Fibroblast of lung (primary cell): Measurements from ENCODE around the gene CPA5. TPM values are rescaled to one million over a fixed set of nuclear protein-coding genes. Genes with fewer than 3 reads are reported as not detected.

Experiments
- DNase-seq, 2 donors: peaks; one replicate each; pipeline versions ENCODE4 v3.0.0 to v3.0.0-alpha.2; 2010; ENCODE audit warnings: low read depth in 2 of 2
- H2AFZ ChIP-seq: 2 replicates; pipeline ENCODE4 v1.5.1; 2012; ENCODE audit warnings: low read length, control low read depth, inconsistent platforms
- H3K27ac ChIP-seq: 2 replicates; pipeline ENCODE4 v1.5.1; 2011; ENCODE audit warnings: low read length, control low read depth; ENCODE audit not compliant: insufficient read depth
- H3K27me3 ChIP-seq: 2 replicates; pipeline ENCODE4 v1.5.1; 2011; ENCODE audit warnings: mild to moderate bottlenecking, low read length; ENCODE audit not compliant: control insufficient read depth, insufficient read depth
- H3K36me3 ChIP-seq: 2 replicates; pipeline ENCODE4 v1.5.1; 2011; ENCODE audit warnings: low read length; ENCODE audit not compliant: control insufficient read depth, insufficient read depth
- H3K4me1 ChIP-seq: 2 replicates; pipeline ENCODE4 v1.5.1; 2011; ENCODE audit warnings: low read length; ENCODE audit not compliant: control insufficient read depth, insufficient read depth; ENCODE audit errors: extremely low read depth
- H3K4me2 ChIP-seq: 2 replicates; pipeline ENCODE4 v1.5.1; 2011; ENCODE audit warnings: low read length, control low read depth; ENCODE audit not compliant: insufficient read depth; ENCODE audit errors: extremely low read depth
- H3K4me3 ChIP-seq, 4 experiments: fragments of 200-600 bp in 1 of 4; sonication (generic) in 1 of 4; replicated peaks in 1 of 4; 2 replicates each; pipeline ENCODE4 v1.5.1; 2011 to 2016; ENCODE audit warnings: low read length in 4 of 4, low read depth in 3 of 4, mild to moderate bottlenecking in 3 of 4, control low read depth in 2 of 4, inconsistent platforms in 1 of 4, mixed read lengths in 1 of 4; ENCODE audit not compliant: insufficient read depth in 1 of 4; ENCODE audit errors: control extremely low read depth in 1 of 4
- H3K79me2 ChIP-seq: 2 replicates; pipeline ENCODE4 v1.5.1; 2012; ENCODE audit warnings: mild to moderate bottlenecking, low read length, inconsistent platforms; ENCODE audit not compliant: control insufficient read depth, insufficient read depth
- H3K9ac ChIP-seq: 2 replicates; pipeline ENCODE4 v1.5.1; 2011; ENCODE audit warnings: mild to moderate bottlenecking, low read length, control low read depth; ENCODE audit not compliant: insufficient read depth
- H3K9me3 ChIP-seq: 2 replicates; pipeline ENCODE4 v1.5.1; 2012; ENCODE audit warnings: low read depth, low read length; ENCODE audit not compliant: control insufficient read depth, insufficient read depth
- H4K20me1 ChIP-seq: 2 replicates; pipeline ENCODE4 v1.5.1; 2011; ENCODE audit warnings: low read length; ENCODE audit not compliant: control insufficient read depth, insufficient read depth; ENCODE audit errors: extremely low read depth
- CTCF ChIP-seq, 2 donors: IDR thresholded peaks in 1 of 2; conservative IDR thresholded peaks in 1 of 2; 1 replicate in 1 of 2; 2 replicates in 1 of 2; pipeline ENCODE4 v1.5.1; 2011 to 2012; ENCODE audit warnings: low read length in 2 of 2, control low read depth in 1 of 2, inconsistent platforms in 1 of 2, low read depth in 1 of 2, mild to moderate bottlenecking in 1 of 2
- EZH2 ChIP-seq: IDR thresholded peaks from 2 replicates; pipeline ENCODE4 v1.5.1; 2012; ENCODE audit warnings: low read length, control low read depth, mild to moderate bottlenecking; ENCODE audit errors: missing control alignments
- polyA plus RNA-seq, 2 donors: library from polyadenylated mRNA; depleted of rRNA in 1 of 2; stranded (reverse) in 1 of 2; unstranded in 1 of 2; fragments of >200 nt; gene quantifications; 2 replicates each; pipeline ENCODE4 v1.2.1, GENCODE V29; 2011 to 2012; ENCODE audit warnings: missing spikeins in 1 of 2
- total RNA-seq: library from RNA; depleted of rRNA; stranded (reverse); fragments of >200 nt; gene quantifications from 2 replicates; pipeline ENCODE4 v1.2.1, GENCODE V29; 2014

Gene CPA5
- total and polyA plus RNA-seq, 2 donors (not counting 1 experiment from before 2014, with no cell fraction given) = not detected

- no peak overlapping the region for H3K9ac ChIP-seq
- H3K4me1 ChIP-seq = peaks cover under 1% of the 10 kb centered on the region
- no peak overlapping the region for H3K4me2 ChIP-seq
- TF ChIP-seq EZH2 = no peak
- no peak for TF ChIP-seq CTCF (conservative IDR thresholded peaks at IDR 0.05 in 1 of 2, IDR thresholded peaks at IDR 0.05 in 1 of 2; ENCODE audit: low read depth in 1 of 2, low read length in 2 of 2)
- H3K4me3 ChIP-seq = no peak overlapping the region
- no peaks in the 10 kb centered on the region for H3K9me3 ChIP-seq
- no peak for DNase-seq
- no peak overlapping the region for H3K27ac ChIP-seq
- H3K27me3 ChIP-seq = no peaks in the 10 kb centered on the region
- H3K36me3 ChIP-seq = no peaks in the 10 kb centered on the region
- no peaks in the 10 kb centered on the region for H3K79me2 ChIP-seq
- H4K20me1 ChIP-seq = no peaks in the 10 kb centered on the region
- H2AFZ ChIP-seq = no peak overlapping the region
Measured at GRCh38 chr7:130298544-130299326, 45.9 kb upstream of the CPA5 start.

- H3K79me2 ChIP-seq = no peaks in the 10 kb centered on the region
Measured at GRCh38 chr7:130299866-130300265, 44.8 kb upstream of the CPA5 start.

More at GRCh38 chr7:130299866-130300265, 44.8 kb upstream of the CPA5 start:
- no peak overlapping the region for H3K4me3 ChIP-seq
- H3K9ac ChIP-seq = no peak overlapping the region
- no peak overlapping the region for H3K27ac ChIP-seq
- peak in 1 of 2 donors; percentile 44 for DNase-seq
- TF ChIP-seq EZH2 = no peak
- TF ChIP-seq CTCF (conservative IDR thresholded peaks at IDR 0.05 in 1 of 2, IDR thresholded peaks at IDR 0.05 in 1 of 2; ENCODE audit: low read depth in 1 of 2, low read length in 2 of 2) = no peak
- H2AFZ ChIP-seq = no peak overlapping the region
- H3K9me3 ChIP-seq = no peaks in the 10 kb centered on the region
- no peaks in the 10 kb centered on the region for H3K27me3 ChIP-seq
- no peaks in the 10 kb centered on the region for H4K20me1 ChIP-seq
- no peaks in the 10 kb centered on the region for H3K36me3 ChIP-seq
- H3K4me1 ChIP-seq = no peaks in the 10 kb centered on the region
- no peak overlapping the region for H3K4me2 ChIP-seq
